ENCODE data around the gene AP5B1. TPM values are rescaled to one million over a fixed set of nuclear protein-coding genes. Genes with fewer than 3 reads are reported as not detected.
"Not testable (repeated sequence)": the region's sequence is repeated elsewhere in the genome, so short reads cannot be mapped to it uniquely, and the experiment has no call there.

The AP5B1 gene
- total and polyA plus RNA-seq, 2 of the 8 experiments (the other 6 are each of a cell fraction or from before 2014, with no cell fraction given), result 7.6 to 10.0 TPM

GRCh38 chr11:65735111-65735510 lies 45.7 kb downstream of the AP5B1 start:
- H4K5ac ChIP-seq (ENCODE audit: insufficient read length, low read depth, low read length); H2BK12ac ChIP-seq (ENCODE audit: low read depth, low read length); H2AFZ ChIP-seq (ENCODE audit: low read length); H3K4me1 ChIP-seq (replicated peaks in 1 of 4; ENCODE audit: control insufficient read depth in 3 of 4, insufficient read depth in 4 of 4, low read length in 3 of 4); H3K9ac ChIP-seq (replicated peaks in 1 of 4; ENCODE audit: extremely low read depth in 1 of 4, low read depth in 3 of 4, low read length in 3 of 4); H3K18ac ChIP-seq (ENCODE audit: extremely low read depth, low read length); H4K91ac ChIP-seq (replicated peaks; ENCODE audit: insufficient read length, low read length); H2BK120ac ChIP-seq (replicated peaks; ENCODE audit: low read depth, low read length); H4K20me1 ChIP-seq (replicated peaks in 1 of 2; ENCODE audit: control insufficient read depth in 1 of 2, insufficient read depth in 2 of 2, low read length in 2 of 2); H3K27ac ChIP-seq (ENCODE audit: low read depth, low read length); H3K27me3 ChIP-seq (replicated peaks in 1 of 4; ENCODE audit: control insufficient read depth in 3 of 4, extremely low read depth in 1 of 4, insufficient read depth in 3 of 4, low read length in 3 of 4); FAIRE-seq; DNase-seq (ENCODE audit: low read depth in 1 of 2, low spot score in 2 of 2); H3K79me1 ChIP-seq (ENCODE audit: low read depth, low read length); H3K14ac ChIP-seq (ENCODE audit: insufficient read length); H3K56ac ChIP-seq (replicated peaks; ENCODE audit: insufficient read length, low read depth, low read length); H4K8ac ChIP-seq (ENCODE audit: extremely low read depth, insufficient read depth, low read length); H2AK5ac ChIP-seq (ENCODE audit: low read depth, low read length); H3K4ac ChIP-seq (replicated peaks; ENCODE audit: insufficient read length, low read depth, low read length); H3K36me3 ChIP-seq (ENCODE audit: control insufficient read depth in 2 of 4, insufficient read depth in 4 of 4, low read length in 3 of 4); H2BK20ac ChIP-seq (ENCODE audit: low read length); H3K23me2 ChIP-seq (ENCODE audit: low read depth, low read length); H3K4me3 ChIP-seq (ENCODE audit: extremely low read depth in 1 of 4, insufficient read depth in 2 of 4, low read depth in 3 of 4, low read length in 4 of 4); H3K23ac ChIP-seq (ENCODE audit: insufficient read length); H3K4me2 ChIP-seq (ENCODE audit: insufficient read depth in 1 of 2, low read depth in 2 of 2, low read length in 2 of 2); H2BK5ac ChIP-seq (ENCODE audit: low read depth, low read length); H3K79me2 ChIP-seq (ENCODE audit: control insufficient read depth in 1 of 2, insufficient read depth in 2 of 2, low read length in 2 of 2); H2BK15ac ChIP-seq (ENCODE audit: low read length): not testable (repeated sequence)
- POLR2A ChIA-PET (ENCODE audit: partially characterized antibody), result interaction anchor here (0.6 to 1.2 kb wide), 2 partner anchors 14 to 131 kb away, joined by 3 read pairs; partner anchors contain the start of gene RNASEH2C
- WGBS, 2 experiments (ENCODE audit: extremely low coverage in 1 of 2, insufficient coverage in 1 of 2, insufficient read length in 1 of 2, insufficient replicate concordance in 2 of 2, low coverage in 1 of 2, low lambda C conversion rate in 2 of 2, missing lambda C conversion rate in 1 of 2), result 80% methylated on average over 4 of the region's 4 CpGs; no CpG with 5 or more reads in 1 of the 2 experiments
- CTCF ChIA-PET (ENCODE audit: partially characterized antibody), result interaction anchor here (0.8 to 1.6 kb wide), 3 partner anchors 17 to 178 kb away, joined by 3 to 5 read pairs (median 4); no protein-coding TSS in a partner anchor
- H3K9me3 ChIP-seq (ENCODE audit: insufficient read depth in 2 of 2, low read depth in 1 of 2, low read length in 1 of 2), result peaks cover 20 to 25% of the 10 kb centered on the region in 2 experiments
